NCI-H2107 treated with DMSO at 0.1 percent for 48 hours (cell line): ENCODE data around the gene CNTN5.
"Not testable (repeated sequence)": the region's sequence is repeated elsewhere in the genome, so short reads cannot be mapped to it uniquely, and the experiment has no call there.

Source experiments
- DNase-seq: peaks from one replicate; lab custom pipeline; 2025; ENCODE audit not compliant: unreplicated experiment; lab: John Stamatoyannopoulos, UW

Gene CNTN5

DNA sequence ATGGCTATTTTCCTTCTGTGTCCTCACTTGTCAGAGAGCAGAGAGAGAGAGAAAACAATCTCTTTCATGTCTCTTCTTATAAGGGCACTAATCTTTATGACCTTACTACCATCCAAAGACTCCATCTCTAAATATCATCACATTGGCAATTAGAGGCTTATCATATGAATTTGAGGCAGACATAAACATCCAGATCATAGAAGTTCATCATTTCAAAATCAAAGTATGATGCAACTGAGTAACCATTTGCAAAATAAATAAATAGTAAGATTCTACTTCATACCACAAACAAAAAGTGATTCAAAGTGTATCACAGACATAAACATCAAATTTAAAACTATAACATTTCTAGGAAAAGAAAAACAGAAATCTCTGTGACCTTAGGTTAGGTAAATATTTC lies 1161.6 kb downstream of the CNTN5 start:
- no peak for DNase-seq

DNA sequence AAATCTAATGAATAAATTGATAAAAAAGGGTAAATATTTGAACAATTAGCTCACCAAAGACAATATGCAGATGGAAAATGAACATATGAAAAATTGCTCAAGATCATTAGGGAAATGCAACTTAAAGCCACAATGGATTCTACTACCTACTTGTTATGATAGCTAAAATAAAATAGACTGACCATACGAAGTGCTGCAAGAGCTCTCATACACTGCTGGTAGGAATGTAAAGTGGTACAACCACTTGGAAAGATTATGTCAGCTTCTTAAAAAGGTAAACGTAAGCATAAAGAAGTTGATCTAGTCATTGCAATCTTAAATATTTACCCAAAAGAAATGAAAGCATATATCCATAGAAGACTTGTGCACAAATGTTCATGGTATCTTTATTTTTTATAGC lies 1162.2 kb downstream of the CNTN5 start:
- no peak for DNase-seq

DNA sequence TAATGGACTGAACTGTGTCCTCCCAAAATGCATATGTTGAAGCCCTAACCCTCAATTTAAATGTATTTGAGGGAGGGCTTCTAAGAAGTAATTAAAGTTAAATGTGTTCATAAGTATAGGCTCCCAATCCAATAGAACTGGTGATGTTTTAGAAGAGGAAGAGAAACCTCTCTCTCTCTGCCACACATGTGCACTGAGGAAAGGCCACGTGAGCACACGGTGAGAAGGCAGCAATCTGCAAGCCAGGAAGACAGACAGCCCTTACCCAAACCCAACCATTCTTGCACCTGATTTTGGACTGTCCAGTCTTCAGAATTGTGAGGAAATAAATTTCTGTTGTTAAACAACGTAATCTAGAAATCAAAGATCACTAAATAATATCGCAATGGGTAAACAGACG lies 1164.8 kb downstream of the CNTN5 start:
- DNase-seq = no peak

DNA sequence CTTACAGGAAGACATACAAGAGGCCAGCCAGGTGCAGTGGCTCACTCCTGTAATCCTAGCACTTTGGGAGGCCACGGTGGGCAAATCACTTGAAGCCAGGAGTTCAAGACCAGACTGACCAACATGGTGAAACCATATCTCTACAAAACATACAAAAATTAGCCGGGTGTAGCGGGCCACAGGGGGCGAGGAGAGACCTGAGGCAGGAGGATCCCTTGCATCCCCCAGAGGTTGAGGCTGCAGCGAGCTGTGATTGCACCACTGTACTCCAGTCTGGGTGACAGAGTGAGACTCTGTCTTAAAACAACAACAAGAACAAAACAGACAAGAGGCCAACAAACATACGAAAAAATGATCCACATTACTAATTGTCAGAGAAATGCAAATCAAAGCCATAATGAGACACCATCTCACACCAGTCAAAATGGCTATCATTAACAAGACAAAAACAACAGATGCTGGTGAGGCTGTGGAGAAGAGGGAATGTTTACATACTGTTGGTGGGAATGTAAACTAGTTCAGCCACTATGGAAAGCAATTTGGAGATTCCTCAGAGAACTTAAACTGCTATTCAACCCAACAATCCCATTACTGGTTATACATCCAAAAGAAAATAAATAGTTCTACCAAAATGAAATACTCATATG lies 1167.5 kb downstream of the CNTN5 start:
- no peak for DNase-seq

DNA sequence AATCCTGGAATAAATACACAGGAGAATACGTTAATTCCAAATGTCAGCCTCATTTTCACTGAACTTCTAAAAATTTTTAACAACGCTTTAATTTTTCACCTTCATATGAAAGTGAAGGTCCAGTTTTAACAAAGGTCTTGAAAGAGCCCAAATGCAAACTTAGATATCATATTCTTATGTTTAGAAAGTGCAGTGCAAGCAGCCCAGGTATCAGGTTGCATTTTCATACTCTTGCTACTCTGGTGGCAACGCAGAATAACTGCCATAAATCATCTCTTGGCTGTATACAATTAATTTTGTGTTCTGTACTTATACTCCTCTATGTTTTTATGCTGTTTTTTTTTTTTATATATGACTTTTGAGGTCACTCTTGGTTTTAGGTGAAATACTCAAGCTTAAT lies 1169.6 kb downstream of the CNTN5 start:
- DNase-seq = peak; percentile 26

DNA sequence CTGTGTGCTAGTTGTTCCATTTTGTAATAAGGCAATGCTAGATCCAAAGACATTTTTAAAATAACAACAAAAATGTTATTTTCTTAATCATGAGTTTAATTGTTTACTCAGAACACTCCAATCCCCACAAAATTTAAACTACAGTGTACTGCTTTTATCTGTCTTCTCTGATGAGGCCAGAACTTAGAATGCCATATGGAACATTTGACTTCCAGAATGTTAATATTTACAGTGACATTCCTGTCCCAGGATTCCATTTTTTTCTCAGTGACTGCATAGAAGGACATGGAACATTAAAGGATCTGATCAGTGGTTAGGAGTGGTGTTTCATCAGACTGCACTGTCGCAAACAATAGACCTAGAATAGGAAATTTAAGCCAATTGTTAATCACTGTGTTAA lies 1171.4 kb downstream of the CNTN5 start:
- no peak for DNase-seq

DNA sequence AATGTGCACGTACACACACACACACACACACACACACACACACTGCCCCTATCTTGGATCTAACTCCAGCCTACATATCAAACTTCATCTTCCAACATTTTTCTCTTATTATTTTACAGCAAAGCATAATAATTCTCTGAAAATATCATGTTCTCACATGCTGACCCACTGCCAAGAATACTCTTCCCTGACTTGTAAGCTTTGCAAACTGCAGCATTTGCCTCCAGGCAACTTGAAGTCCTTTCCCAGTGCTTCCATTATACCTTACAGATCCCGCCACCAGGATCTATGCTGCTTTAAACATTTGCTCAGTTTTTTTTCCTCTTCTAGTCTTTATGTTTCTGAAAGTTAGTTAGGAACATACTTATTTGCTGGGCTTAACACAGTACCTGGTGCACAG lies 1183.0 kb downstream of the CNTN5 start:
- DNase-seq = no peak

DNA sequence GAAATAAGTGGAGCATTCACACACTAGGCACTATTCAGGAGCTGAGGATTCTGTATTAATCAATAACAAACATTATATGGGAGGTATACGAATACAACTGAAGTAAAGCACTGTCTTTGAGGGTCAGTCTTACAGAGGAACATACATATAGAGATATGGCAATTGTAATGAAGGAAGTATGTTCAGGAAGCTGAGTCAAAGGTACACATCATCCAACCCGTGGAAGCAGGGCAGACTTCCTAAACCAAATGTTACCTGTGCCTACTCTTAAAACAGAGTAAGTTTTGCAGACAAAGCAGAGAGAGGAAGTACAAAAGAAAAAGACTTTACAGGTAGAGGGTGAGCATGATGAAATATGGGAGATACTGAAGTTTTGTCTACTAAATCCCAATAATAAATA lies 1185.2 kb downstream of the CNTN5 start:
- no peak for DNase-seq

DNA sequence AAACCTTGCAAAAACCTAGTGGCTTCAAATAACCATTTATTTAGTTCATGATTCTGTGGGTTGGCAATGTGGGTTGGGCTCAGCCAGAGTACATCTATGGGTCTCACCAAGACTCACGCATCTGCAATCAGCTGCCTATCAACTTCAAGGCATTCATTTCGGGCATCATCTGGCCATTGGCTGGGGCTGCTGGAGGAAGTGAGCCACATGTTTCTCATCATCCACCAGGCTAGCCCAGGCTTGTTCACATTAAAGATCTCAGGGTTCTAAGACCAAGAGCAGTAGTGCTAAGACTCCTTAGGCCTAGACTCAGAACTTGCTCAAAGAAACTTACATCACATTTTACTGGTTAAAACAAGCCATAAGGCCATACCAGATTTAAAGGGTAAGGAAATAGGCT lies 1187.5 kb downstream of the CNTN5 start:
- DNase-seq = no peak

DNA sequence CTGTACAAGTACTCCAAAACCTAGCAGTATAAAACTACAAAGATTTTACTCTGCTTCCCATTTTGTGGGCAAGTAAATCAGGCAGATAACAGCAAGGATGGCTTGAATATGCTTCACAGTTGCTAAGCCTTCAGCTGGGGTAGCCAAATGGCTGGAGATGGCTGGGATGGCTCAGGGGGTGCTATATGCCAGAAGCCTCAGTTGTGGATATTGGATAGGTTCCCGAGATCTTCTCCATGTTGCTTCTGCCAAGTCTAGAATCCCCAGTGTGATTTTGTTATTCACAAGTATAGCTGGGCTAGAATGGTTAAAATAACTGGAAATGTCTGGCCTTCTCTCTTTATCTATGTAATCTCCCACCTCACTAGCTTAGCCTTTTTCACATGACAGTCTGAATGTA lies 1194.0 kb downstream of the CNTN5 start:
- no peak for DNase-seq

DNA sequence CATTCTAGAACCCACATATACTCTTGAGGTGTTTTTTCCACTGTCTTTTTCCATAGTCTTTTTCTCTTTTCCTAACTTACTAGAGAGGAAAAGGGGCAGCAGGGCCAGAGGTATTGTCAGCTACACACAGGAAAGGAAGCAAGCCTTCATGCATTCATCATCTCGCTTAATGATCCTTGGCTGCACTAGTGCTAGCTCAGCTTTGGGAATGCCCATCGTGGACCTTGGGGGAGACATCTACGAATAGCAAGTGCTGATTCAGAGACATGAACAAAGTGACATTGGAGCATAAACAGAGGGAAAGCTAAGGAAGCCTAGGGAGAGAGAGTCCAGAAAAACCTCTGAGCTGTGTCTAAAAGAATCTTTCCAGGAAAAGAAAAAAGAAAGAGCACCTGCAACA lies 1200.1 kb downstream of the CNTN5 start:
- no peak for DNase-seq

DNA sequence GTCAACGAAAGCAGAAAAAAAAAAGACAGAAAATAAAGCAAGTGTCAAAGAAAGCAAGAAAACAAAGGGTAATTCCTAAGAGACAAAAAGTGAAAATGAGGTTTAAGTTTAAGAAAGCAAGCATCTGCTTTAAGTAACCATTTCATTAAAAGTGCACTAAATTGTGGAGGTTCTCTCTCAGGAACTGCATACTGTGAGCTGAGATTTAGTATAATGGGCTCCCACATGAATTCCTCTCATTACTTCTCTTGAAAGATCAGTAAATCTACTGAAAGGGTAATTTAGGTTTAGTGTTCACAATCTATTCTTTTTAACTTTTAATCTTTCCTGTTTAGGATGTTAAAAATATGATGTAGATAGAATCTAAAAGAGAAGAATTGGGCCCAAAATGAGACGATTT lies 1201.0 kb downstream of the CNTN5 start:
- DNase-seq = no peak

DNA sequence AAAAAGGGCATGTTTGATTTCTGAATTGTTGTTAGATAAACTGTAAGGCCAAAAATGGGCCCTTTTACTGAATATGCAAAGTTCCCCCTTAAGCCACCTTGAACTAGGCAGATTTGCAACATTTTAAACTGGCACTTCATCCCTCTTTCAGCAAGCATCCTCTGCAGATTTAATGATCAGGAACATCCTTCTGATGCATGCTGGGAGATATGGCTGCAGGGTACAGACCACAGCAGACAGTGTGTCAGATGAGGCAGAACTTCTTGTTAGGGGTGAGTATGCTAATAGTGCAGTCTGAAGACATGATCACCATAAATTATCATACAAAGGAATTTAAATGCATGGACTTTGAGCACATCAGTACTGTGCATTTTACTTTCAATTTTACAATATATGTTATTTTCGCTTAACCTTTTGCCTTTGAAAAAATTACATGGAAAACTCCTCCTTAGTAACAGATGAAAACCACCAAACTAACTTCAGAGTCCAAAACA lies 1203.8 kb downstream of the CNTN5 start:
- no peak for DNase-seq

DNA sequence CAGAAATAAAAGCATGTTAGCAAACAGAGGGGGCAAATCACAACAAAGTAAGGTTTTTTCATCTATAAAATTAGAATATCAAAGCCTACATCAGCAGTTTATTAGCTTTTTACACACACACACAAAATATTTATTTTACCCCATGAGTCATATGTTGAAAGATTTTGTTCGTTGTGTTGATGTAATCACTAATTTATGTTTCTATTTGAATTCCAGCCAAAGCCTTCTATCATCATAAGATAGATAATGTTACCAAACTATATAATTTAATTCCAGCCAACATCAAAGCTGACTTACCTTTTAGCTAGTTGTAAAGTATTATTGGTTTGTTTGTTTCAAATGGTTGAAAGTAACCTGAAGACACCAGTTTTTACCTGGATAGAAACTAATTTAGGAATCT lies 1208.3 kb downstream of the CNTN5 start:
- no peak for DNase-seq

DNA sequence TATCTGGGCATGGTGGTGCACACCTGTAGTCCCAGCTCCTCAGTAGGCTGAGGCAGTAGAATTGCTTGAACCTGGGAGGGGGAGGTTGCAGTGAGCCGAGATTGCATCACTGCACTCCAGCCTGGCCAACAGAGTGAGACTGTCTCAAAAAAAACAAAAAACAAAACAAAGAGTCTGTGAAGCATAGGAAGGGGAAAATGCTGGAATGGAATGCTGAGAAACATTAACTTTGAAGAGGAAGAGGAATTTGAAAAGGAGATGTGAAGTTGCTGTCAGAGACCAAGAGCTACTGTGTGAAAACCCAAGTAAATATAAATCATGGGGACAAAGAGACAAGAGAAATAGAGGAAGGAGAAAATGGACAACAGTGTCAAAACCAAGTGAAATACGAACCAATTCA lies 1211.3 kb downstream of the CNTN5 start:
- no peak for DNase-seq

DNA sequence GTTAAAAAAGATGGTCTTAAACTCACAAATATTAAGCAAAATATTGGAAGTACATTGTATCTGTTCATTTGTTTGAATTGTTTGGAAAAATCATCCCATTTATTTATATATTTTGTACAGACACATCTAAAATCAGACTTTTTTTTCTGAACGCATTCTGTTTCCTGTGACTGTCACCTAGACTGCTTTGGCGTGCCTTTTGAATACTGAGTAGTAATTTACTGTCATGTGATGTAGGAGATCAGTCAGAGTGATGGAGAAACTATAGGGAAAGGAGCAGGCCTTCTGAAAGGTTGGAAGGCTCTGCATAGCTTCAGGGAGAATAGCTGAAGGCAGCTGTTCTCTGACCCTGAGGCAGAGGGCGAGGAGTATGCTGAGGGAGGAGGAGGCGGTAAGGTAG lies 1214.3 kb downstream of the CNTN5 start:
- DNase-seq = no peak

DNA sequence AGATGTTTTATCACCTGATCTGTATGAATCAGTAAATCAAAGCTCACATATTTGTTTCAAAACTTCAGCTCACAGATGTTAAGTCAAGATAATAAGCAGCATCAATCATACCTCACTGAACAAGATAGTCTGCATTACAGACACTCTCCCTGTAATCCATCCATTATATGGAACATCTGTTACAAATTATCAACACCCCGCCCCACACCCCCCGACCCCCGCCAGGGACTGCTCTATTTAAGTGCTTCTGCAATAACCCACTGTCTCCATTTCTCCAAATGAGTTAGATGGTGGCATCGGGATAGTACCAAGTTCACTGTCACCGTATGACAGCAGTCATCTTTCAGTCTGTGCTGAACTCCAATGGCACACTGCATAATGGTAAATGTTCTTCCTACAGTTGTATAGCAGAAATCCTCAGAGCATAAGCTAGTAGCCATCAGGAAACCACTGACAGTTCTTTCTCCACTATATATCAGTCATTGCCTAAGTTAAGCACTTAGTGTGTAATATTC lies 1219.3 kb downstream of the CNTN5 start:
- no peak for DNase-seq

DNA sequence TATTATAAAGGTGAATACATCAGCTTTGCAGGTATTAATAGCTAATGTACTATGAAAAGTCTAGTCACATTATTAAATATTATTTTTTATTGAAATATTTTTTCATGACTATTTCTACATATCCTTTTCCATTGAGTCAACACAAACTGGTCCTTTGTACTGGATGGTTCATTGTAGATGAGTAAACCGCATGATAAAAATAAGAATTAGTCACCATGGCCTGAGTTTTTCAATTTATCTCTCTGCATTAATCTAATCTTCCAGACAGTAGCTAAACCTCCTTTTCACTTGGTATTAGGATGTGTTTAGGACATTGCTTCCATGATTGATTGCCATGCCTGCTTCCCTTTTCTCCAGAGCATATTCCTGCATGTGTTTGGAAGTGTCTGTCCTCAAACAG lies 1227.0 kb downstream of the CNTN5 start:
- DNase-seq = no peak

DNA sequence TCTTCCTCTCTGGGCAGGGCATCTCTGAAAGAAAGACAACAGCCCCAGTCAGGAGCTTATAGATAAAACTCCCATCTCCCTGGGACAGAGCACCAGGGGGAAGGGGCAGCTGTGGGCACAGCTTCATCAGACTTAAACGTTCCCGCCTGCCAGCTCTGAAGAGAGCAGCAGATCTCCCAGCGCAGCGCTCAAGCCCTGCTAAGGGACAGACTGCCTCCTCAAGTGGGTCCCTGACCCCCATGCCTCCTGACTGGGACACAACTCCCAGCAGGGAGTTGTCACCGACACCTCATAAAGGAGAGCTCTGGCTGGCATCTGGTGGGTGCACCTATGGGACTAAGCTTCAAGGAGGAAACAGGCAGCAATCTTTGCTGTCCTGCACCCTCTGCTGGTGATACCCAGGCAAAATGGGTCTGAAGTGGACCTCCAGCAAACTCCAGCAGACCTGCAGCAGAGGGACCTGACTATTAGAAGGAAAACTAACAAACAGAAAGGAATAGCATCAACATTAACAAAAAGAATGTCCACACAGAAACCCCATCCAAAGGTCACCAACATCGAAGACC lies 1236.6 kb downstream of the CNTN5 start:
- not testable (repeated sequence) for DNase-seq

DNA sequence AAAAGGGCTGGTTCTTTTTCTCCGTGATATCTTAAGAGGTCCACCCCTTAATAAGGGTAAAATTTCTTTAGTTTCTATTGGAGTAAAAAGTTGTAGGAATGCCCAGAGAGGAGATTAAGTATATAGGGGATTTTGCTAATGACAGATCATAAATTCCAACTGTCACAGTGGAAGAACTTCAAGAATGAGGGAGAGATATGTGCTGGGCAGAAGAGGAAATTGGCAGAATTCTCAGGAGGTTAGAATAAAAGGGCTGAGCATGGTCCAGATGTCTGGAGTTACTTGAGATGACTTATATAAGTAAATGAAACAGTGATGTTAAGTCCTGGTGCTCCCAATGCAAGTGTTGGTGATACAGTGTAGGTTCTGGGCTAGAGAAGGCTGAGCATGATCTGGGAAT lies 1248.8 kb downstream of the CNTN5 start:
- no peak for DNase-seq

DNA sequence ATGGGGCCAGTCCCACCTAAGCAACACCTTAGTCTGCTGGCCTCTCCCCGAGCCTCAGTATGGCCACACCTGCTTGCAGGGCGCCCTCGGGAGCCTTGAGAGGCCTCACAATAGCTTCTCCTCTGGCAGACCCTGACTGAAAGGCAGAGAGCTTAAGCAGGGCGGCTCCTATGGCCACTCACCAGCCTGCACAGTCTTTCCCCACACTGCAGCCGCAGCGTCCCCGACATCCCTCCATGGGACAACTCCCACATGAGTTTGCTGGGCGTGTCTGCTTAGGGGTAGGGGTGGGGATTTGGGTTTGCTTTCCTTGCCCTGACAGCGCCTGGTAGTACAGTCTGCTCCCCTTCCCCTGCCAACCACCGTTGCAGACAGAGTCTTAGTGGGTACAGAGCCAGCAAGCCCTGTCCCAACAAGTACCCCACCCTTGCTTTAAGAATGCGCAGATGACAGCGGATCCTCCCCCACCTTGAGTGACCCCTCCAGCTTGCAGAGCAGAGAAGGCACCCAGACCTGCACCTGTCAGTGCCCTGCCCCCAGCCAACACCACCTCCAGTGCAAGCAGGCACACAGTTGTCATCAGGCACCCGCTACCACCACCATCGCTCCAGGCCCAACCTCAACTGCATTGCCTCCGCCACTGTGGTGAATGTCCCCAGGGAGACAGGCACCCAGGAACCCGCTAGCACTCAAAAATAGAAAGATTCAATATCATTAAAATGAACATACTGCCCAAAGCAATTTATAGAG lies 1252.5 kb downstream of the CNTN5 start:
- no peak for DNase-seq

DNA sequence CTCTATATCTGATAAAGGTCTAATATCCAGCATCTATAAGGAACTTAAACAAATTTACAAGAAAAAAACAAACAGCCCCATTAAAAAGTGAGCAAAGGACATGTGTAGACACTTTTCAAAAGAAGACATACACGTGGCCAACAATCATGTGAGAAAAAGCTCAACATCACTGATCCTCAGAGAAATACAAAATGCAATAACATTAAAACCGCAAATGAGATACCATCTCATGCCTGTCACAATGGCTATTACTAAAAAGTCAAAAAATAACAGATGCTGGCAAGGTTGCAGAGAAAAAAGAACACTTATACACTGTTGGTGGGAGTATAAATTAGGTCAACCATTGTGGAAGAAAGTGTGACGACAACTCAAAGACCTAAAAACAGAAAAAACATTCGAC lies 1253.7 kb downstream of the CNTN5 start:
- not testable (repeated sequence) for DNase-seq
